Brain microvascular endothelial cell (primary cell): ENCODE data around the gene IQSEC1.
A peak's percentile ranks its signal among the peaks of the same experiment; 100 is the strongest.

Source experiments
- DNase-seq: peaks from one replicate; pipeline ENCODE4 v3.0.0-alpha.2; 2020
- H3K27ac ChIP-seq: fragments of 250-450 bp; sonication (Bioruptor Pico); 2 replicates; pipeline ENCODE4 v1.5.1; 2020; ENCODE audit warnings: mild to moderate bottlenecking, moderate library complexity
- H3K27me3 ChIP-seq: fragments of 250-450 bp; sonication (Bioruptor Pico); replicated peaks from 2 replicates; pipeline ENCODE4 v1.5.1; 2020; ENCODE audit warnings: mild to moderate bottlenecking
- H3K36me3 ChIP-seq: fragments of 250-450 bp; sonication (Bioruptor Pico); replicated peaks from 2 replicates; pipeline ENCODE4 v1.5.1; 2020; ENCODE audit warnings: mild to moderate bottlenecking
- H3K4me3 ChIP-seq: 2 replicates; pipeline ENCODE4 v1.5.1; 2011; ENCODE audit warnings: low read depth, mild to moderate bottlenecking, control low read depth, low read length, moderate library complexity
- in situ Hi-C: cut with HindIII; loops from 2 replicates; pipeline ENCODE4 v1.10.0; 2017; ENCODE audit warnings: low sequenced_read_pairs, low pct_ligation_motif_present
- TF ChIP-seq, protein P1 (sequence below): IDR thresholded peaks from 2 replicates; pipeline ENCODE4 v1.5.1; 2011; ENCODE audit warnings: low read depth, mild to moderate bottlenecking, moderate library complexity, low read length, control low read depth, inconsistent platforms; ENCODE audit errors: missing control alignments

IQSEC1 gene

DNA sequence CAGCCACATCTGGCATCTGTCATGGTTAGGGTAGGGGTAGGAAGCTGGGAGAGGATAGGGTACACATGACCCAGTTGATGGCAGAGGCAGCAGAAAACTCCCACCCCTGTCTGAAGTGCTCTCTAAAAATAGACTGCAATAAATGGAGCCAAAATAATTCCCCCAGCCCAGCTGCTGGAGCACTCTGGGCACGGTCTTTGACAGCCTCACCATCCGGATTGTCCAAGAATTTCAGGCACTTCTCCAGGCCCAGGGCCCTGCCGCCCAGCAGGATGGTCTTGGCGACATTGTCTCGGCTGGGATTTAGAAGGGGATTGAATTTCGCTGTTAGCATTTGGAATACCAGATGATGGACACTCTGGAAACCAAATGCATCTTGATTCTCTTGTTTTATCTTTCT, 103.7 kb downstream of the IQSEC1 start:
- Histone ChIP-seq H3K27ac (no peak overlapping the region), H3K36me3 (no peaks in the 10 kb centered on the region), H3K4me3 (no peak overlapping the region), H3K27me3 (no peaks in the 10 kb centered on the region)
- in situ Hi-C loops = no loop called here
- TF ChIP-seq, protein P1, sequence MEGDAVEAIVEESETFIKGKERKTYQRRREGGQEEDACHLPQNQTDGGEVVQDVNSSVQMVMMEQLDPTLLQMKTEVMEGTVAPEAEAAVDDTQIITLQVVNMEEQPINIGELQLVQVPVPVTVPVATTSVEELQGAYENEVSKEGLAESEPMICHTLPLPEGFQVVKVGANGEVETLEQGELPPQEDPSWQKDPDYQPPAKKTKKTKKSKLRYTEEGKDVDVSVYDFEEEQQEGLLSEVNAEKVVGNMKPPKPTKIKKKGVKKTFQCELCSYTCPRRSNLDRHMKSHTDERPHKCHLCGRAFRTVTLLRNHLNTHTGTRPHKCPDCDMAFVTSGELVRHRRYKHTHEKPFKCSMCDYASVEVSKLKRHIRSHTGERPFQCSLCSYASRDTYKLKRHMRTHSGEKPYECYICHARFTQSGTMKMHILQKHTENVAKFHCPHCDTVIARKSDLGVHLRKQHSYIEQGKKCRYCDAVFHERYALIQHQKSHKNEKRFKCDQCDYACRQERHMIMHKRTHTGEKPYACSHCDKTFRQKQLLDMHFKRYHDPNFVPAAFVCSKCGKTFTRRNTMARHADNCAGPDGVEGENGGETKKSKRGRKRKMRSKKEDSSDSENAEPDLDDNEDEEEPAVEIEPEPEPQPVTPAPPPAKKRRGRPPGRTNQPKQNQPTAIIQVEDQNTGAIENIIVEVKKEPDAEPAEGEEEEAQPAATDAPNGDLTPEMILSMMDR = no peak
- no peak for DNase-seq

DNA sequence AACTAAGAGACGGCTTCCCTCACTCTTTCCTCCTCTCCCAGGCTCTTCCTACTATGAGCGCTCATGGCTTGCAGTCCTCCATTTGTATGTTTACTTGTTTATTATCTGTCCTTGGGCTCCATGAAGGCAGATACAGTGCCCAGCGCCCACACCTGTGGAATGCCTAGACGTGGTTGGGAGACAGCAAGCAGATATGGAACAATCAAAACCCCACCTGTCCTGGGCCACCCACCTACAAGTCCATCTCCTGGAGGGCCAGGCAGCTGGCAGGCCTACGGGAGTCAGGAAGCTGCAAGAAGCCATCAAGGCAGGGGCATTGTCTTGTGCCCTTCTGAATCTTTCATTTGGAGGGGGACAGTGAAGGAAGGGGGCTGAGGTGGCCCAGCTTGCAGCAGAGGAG, 104.7 kb downstream of the IQSEC1 start:
- H3K4me3 ChIP-seq = no peak overlapping the region
- H3K27ac ChIP-seq = no peak overlapping the region
- DNase-seq = no peak
- H3K36me3 ChIP-seq = no peaks in the 10 kb centered on the region
- in situ Hi-C loops = no loop called here
- TF ChIP-seq, protein P1 = no peak
- H3K27me3 ChIP-seq = no peaks in the 10 kb centered on the region

- no peaks in the 10 kb centered on the region for H3K27me3 ChIP-seq
- peak; percentile 78 for DNase-seq
- H3K4me3 ChIP-seq = peak overlapping the region; percentile 72
- TF ChIP-seq, protein P1 = no peak
- in situ Hi-C loops = no loop called here
- H3K36me3 ChIP-seq = no peaks in the 10 kb centered on the region
- H3K27ac ChIP-seq = peak overlapping the region; percentile 33
Observed at GRCh38 chr3:12967606-12968351, 105.5 kb downstream of the IQSEC1 start.

DNA sequence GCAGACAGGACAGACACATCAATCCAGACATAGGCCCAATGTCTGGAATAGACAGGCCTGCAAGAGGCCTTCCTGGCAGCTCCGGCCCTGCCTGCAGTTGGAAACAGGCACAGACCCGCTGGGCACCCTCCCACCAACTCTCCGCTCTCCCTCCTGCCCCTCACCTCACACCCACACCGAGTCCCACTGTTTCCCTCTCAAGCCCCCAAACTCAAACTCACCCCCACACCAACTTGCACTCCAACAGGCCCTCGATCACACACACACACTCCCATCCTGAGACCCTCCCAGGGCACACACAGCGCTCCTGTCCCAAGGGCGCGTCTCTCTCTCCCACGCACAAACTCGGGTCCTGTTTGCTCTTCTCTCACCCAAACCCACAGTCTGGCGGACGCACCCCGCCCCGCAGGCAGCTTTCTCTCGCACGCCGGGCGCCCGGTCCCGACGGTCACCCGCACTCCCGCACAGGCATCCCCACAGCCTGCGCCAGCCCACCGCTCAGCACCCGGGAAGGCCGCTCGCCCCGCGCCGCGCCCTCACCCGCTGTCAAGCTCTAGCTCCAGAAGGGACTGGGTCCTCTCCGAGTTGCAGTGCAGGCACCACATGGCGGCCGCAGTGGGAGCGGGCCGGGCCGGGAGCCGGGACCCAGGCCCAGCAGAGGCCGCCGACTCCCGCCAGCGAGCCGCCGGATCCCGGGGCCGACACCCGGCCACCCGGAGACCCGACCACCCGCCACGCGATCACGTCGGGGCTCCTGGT, 106.2 kb downstream of the IQSEC1 start:
- no peaks in the 10 kb centered on the region for H3K27me3 ChIP-seq
- TF ChIP-seq, protein P1 = no peak
- no peaks in the 10 kb centered on the region for H3K36me3 ChIP-seq
- in situ Hi-C loops = no loop called here
- peak overlapping the region; percentile 72 for H3K4me3 ChIP-seq
- peak overlapping the region; percentile 33 for H3K27ac ChIP-seq
- DNase-seq = no peak

- H3K27me3 ChIP-seq = no peaks in the 10 kb centered on the region
- DNase-seq = no peak
- peak overlapping the region; percentile 72 for H3K4me3 ChIP-seq
- no peak overlapping the region for H3K27ac ChIP-seq
- TF ChIP-seq, protein P1 = no peak
- in situ Hi-C loops = no loop called here
- no peaks in the 10 kb centered on the region for H3K36me3 ChIP-seq
Observed at GRCh38 chr3:12965999-12966846, 107.0 kb downstream of the IQSEC1 start.
